GM18909 (cell line): ENCODE data around the gene CPEB1.
"Not testable (repeated sequence)": the region's sequence is repeated elsewhere in the genome, so short reads cannot be mapped to it uniquely, and the experiment has no call there.

ENCODE experiments used
- ATAC-seq: cut with Tn5 transposase; IDR thresholded peaks from one replicate; pipeline ENCODE4 v1.9.1; 2021; ENCODE audit warnings: mild to moderate bottlenecking; ENCODE audit not compliant: unreplicated experiment, poor library complexity

Gene CPEB1

DNA sequence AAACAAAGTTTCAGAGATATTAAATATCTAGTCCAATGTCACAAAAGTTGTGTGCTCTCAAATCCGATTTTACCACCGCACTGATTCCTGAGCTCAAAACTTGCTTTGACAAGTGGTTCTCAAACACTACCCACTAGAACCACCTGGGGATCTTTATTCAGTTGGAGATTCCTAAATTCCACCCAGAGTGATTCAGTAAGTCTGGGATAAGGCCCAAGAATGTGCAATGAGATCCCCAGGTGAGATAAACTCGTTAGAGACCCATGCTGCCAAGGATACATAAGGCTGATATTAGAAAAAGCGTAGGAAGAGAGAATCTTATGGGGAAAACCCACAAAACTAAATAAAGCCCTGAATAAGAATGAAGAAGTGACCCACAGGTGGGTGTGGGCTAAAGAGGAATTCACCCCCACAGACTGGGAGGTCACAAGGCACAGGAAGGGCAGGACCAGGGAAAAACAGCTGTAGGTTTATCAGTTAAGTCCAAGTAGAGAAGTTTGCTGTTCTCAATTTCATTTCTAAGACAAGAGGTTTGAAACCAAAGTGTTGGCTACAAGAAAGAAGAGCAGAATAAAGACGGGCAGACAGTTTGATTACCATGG, 95.4 kb downstream of the CPEB1 start:
- no peak for ATAC-seq

DNA sequence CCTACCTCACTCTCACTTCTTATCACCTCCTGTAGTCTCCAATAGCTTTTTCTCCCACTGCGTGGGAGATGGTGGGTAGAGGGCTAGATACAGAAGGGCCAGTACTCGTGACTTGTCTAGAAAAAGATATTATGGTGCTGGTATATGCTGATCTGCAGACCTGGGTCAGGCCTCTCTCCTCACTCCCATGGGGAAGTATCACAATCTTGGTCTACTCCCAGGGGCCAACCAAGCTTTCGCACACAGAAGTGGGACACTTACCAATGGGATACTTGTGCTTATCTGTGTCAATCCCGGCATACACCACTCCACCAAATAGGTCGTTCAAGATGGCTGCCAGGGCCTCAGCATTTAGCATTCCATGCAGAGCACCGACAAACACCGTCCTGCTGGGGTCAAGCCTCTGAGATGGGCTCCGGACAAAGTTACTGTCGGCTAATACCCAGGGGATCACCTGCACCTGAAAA, 97.9 kb downstream of the CPEB1 start:
- ATAC-seq, result no peak

DNA sequence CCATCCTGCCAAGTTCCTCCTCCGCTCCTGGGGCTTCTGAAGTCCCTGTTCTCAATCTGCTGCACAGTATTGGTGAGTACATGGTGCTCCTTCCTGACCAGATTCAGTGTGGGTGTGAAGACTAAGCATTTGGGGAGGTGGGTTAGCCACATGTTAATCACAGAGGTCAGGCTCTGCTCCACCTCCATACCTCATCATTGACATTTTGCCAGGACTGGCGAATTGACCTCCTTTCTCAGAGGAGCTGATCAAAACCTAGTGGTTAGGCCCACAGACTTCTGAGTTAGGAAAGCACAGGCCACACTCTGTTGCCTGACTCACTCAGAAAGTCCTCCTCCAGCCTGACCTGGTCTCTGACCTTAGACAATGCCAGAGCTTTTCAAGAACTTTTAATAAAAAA, 98.5 kb downstream of the CPEB1 start:
- ATAC-seq, result no peak

DNA sequence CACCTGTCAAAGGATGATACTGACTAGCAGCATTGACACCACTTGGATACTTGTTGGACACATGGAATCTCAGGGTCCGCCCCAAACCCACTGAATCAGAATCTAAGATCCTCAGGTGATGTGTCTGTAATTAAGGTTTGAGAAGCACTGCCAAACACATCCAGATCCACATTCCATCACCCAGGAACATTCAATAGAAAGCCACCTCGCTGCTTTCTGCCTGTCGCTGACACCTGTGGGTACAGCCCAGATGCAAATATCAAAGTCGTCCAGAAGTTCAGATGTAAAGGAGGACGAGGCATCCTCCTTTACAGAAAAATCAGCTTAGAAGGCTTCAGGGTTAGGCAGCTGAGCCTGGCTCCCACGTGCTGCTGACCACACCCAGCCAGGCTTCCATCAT, 101.7 kb downstream of the CPEB1 start:
- ATAC-seq, result no peak

DNA sequence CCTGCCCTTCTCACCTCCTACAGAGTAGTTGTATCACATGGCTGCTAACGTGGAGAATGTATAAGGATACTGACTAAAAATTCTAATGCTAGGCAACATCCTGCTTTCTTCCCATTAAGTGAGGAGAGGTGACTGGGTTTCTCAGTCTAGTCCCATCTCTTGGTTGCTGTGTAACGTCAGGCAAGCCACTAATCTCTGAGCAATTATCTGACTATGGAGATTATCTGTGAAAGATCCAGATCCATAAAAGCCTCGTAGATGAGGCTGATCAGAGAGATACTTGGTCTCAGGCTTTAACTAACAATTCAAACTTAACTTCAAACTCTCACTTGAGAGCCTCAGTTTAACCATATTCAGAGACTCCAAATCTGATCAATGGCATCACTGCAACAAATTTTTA, 102.2 kb downstream of the CPEB1 start:
- ATAC-seq, result no peak

DNA sequence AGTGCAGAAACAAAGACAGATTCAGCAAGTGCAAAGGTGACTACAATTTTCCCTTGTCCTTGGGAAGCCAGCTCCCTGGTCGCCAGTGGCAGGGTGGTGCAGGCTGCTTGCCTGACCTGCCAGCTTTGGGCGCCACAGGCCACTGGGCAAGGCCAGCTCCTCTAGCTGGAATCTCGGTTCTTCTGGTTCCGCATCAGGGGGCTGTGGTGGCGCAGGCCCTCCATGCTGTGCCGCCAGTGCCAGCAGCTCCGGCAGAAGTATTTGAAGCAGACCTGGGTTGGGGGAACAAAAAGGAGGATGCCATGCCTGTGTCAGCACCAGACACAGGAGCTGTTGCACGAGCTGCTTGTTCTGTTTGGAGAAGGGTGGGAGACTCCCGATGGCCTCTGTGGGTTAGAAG, 102.7 kb downstream of the CPEB1 start:
- ATAC-seq, result no peak

DNA sequence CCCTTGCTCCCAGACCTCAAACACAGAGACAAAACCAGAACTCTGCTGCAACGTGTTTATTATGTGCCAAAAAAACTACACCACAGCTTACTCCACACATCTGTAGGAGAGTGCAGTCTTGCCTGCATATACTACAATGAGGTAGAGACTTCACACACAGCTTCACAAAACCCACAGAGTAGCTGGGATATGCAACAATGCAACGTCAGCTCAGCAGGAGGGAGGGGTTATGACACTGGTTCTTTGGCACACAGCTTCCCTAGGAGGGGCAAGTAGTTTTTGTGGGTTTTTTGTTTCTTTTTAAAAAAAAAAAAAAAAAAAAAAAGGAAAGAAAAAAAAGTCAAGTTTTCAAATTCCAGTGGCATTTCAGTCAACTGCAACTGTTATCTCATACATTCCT, 104.0 kb downstream of the CPEB1 start:
- no peak for ATAC-seq

DNA sequence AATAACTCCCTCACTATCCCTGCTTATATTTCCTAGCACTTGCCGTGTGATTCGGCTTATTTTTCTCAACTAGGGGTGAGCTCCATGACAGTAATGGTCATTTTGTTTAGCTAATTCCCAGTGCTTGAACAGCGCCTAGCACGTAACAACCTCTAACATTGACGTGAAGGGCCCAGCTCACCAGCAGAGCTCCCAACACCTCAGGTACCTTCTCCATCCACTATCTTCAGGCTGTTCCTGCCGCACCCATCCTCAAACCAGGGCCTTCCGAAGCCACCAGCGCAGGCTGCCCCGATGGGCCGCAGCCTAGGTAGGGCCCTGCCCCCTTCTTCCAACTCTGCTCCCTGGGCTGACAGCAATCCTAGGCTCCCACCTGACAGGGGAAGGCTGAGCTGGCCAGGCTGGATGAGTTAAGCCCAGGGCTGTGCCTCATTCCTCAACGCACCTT, 106.2 kb downstream of the CPEB1 start:
- ATAC-seq, result peak; percentile 3

GRCh38 chr15:82540055-82540983, 106.8 kb downstream of the CPEB1 start, which contains the start of gene RPS17:
TSS of gene RPS17 (minus strand) at chr15:82540457. CDS start at chr15:82540428, 29 bp downstream.
- peak; percentile 96 for ATAC-seq

DNA sequence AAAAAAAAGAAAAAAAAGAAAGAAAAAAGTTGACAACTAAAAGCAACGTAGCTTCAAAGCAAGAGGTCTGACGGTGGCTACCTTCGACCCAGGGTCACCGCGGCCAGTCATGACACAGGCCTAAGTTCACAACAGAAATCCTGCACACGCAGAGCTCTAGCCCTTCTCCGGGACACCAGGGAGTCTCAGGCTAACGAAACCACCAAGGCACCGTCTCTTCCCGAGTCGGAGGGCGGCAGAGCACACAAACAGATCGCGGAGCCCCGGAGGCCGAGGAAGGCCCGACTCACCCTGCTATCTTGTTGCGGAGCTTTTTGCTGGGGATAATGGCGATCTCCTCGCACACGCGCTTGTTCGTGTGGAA, 107.5 kb downstream of the CPEB1 start:
- ATAC-seq, result peak; percentile 0

DNA sequence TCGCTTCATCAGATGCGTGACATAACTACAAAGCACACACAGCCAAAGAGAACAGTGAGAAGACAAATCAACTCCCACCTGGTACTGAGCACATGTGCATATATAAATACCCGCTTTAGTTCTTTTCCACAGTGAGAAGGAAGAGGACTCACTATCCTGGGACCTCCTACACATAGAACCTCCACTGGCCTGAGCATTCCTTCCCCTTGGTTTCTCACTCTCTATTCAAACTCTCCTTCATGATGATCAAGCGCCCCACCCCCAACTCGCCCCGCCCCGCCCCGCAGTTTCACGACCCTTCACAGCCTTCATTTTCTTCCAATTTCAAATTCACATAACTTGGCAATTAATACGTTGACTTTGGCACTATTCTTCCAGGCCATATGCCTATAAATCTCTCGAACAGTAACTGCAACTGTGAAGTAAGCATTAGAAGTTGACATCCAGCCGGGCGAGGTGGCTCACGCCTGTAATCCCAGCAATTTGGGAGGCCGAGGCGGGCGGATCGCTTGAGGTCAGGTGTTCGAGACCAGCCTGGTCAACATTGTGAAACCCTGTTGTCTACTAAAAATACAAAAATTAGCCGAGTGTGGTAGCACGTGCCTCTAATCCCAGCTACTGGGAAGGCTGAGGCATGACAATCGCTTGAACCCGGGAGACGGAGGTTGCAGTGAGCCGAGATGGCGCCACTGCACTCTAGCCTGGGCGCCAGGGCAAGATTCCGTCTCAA, 108.0 kb downstream of the CPEB1 start:
- ATAC-seq, result no peak

DNA sequence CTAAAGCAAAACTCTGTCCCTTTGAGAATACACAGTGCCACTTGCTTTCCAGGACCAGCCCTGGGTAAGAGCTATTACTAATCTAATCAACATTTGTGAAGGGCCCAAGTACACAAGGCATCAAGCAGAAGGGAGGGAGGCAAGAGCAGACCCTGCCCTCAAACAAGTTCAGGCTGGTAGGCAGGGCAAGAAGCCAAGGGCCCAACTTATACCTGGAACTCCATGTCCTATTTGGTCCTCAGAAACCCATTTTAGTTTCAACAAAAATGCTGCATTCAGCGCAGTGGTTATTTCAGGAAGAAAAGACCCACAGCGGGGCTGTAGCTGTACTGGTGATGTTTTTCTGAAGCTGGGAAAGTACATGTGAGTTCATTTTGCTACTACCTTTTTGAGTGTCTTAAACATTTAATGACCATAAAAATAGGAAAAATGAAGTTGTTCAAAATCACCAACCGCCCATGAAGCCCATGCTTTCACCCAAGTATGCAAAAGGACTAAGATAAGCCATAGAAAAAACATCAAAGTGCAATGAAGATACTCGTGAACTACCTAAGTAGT, 109.7 kb downstream of the CPEB1 start:
- ATAC-seq, result no peak

DNA sequence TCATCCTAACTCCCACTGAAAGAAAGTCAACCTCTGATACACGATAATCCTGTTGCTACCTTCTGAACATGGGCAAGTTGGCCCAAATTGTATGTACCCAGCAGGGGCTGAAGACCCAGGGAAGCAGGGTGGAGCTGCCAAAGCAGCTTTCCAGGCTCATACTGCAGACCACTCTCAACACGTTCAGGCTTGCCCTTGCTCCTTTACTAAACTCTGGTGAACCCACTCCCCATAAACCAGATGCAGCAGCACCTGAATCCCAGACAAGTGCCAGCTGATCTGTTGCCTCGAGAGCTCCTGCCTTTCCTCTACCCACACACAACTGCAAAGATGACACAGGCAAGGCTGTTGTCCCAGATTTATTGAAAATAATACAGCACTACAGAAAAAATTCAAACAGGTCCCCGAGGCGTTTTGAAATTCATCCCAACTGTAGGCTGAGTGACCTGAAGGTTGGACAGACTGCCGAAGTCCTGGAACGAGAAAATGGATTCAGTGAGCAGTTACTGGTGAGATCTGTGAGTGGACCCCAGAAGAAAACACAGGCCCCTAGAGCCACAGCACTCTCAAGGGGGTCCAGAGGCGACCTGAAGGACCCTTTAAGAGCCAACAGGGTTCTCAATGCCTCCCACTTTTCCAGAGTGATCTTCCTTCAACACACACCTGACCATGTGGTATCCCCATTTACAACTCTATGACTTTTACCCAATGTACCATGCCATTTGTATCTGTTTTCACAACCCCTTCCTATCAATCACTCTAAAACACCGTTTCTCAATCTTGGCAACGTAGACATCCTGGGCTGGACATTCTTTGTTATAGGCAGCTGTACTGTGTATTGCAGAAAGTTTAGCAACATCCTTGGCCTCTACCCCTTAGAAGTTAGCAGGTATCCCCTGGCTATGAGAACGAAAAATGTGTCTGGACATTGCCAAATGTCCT, 110.5 kb downstream of the CPEB1 start:
- no peak for ATAC-seq

DNA sequence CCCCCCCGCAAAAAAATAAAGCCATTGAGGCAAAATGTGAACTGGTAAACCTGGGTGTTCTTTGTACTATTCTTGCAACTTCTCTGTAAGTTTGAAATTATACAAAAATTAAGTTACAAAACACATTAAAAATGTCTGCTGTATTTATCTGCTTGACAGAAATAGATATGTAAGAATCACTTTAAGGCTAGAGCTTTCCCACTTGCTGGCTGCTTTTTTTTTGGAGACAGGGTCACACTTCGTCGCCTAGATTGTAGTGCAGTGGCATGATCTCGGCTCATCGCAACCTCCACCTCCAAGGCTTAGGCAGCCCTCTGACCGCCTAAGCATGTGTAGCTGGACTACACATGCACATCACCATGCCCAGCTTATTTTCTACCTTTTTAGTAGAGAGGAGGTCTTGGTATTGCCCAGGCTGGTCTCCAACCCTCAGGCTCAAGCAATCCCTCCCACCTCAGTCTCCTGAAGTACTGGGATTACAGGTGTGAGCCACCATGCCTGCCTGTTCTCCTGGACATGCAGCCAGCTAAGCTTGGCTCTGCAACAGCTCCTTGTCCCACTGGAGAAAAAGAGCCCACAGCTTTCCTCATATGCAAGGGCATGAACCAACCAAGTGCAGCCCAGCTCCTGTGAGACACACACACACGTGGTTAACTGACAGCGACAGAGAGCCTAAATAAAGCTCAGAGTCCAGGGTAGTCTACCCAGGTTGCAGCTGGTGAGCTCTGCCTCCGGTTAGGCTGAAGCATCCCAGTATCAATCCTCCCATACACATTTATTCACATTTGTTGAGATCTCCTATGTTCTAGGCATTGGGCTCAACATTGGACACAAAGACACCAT, 111.4 kb downstream of the CPEB1 start:
- no peak for ATAC-seq

DNA sequence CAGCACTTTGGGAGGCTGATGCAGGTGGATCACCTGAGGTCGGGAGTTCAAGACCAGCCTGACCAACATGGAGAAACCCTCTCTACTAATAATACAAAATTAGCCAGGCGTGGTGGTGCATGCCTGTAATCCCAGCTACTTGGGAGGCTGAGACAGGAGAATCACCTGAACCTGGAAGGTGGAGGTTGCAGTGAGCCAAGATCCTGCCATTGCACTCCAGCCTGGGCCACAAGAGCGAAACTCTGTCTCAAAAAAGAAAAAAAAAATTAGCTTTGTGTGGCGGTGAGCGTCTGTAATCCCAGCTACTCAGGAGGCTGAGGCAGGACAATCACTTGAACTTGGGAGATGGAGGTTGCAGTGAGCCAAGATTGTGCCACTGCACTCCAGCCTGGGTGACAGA, 112.0 kb downstream of the CPEB1 start:
- ATAC-seq, result not testable (repeated sequence)

GRCh38 chr15:82534457-82534861, 112.7 kb downstream of the CPEB1 start:
- ATAC-seq, result not testable (repeated sequence)

GRCh38 chr15:82533801-82534200, 113.4 kb downstream of the CPEB1 start:
- ATAC-seq, result no peak

GRCh38 chr15:82532991-82533481, 114.1 kb downstream of the CPEB1 start:
- ATAC-seq, result no peak
